ENCODE data around the gene PLEKHM2.

The PLEKHM2 gene

GRCh38 chr1:15762546-15762945, 78.4 kb downstream of the PLEKHM2 start:
- FAIRE-seq: no peak

DNA sequence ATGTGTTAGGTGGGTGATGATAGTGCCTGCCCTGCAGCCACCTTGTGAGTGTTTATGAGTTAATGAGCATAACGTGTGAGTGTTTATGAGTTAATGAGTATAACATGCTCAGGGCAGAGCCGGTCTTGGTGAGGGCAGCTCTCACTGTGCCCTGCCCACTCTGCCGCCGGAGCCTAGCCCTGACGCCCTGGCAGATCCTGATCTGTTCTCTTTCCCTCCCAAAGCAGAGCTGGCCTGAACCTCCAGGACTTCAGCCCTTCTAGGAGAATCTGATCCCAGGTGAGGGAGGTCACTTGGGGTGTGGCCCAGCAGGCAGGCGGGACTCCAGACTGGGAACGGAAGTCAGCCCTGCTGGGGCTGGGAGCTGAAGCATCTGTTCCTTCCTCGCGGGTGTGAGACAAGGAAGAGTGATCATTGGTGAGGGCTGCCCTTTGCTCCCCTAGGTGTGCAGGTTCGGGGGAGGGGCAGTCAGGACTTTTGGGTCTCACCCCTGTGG, 80.2 kb downstream of the PLEKHM2 start:
- FAIRE-seq: no peak

DNA sequence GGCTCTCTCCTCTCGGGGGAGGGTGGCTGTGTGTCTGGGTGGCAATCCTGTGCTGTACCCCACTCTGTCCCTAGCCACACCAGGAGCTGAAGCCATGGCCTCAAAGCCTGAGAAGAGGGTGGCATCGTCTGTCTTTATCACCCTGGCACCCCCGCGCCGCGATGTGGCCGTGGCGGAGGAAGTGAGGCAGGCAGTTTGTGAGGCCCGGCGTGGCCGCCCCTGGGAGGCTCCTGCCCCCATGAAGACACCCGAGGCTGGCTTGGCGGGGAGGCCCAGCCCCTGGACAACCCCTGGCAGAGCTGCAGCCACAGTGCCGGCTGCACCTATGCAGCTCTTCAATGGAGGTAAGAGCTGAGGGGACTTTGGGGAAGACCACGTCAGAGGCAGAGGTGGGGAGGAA, 80.8 kb downstream of the PLEKHM2 start:
- no peak for FAIRE-seq

DNA sequence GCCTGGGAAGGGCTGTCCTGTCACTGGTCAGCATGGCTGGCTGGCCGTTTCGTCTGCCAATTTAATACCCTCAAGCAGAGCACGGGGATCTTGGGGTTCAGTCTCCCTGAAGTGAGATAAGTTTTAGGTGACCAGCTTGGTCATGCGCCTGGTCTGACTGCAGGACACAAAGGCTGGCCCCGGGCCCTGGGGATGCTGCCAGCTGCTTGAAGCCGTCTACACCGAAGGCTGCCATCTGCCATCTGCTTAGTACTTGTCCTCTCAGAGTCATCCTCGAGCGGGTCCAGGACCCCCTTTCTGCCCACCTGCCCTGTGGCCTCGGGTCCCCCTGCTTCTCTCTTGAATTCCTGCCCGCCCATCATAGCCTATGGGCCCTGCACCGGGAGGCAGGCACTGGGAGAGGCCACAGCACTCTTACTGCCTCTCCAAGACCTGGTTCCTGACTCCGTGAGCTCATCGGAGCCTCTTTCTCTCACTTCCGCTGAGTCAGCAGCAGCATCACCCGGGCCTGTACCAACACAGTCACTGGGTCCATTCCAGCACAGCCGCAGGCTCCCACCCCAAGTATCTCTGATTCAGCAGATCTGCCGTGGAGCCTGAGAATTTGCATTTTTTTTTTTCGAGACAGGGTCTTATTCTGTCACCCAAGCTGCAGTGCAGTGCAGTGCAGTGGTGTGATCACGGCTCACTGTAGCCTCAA, 81.5 kb downstream of the PLEKHM2 start:
- no peak for FAIRE-seq

DNA sequence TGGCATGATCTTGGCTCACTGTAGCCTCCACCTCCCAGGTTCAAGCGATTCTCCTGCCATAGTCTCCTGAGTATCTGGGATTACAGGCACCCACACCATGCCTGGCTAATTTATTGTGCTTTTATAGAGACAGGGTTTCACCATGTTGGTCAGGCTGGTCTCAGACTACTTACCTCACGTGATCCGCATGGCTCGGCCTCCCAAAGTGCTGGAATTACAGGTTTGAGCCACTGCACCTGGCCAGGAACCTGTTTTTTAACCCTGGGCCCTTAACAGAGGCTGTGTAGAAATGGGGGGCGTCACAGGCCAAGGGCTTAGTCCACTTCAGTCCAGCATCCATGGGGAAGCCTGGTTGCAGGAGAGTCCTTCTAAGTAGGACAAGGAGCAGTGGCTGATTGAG, 83.8 kb downstream of the PLEKHM2 start:
- FAIRE-seq: no peak

DNA sequence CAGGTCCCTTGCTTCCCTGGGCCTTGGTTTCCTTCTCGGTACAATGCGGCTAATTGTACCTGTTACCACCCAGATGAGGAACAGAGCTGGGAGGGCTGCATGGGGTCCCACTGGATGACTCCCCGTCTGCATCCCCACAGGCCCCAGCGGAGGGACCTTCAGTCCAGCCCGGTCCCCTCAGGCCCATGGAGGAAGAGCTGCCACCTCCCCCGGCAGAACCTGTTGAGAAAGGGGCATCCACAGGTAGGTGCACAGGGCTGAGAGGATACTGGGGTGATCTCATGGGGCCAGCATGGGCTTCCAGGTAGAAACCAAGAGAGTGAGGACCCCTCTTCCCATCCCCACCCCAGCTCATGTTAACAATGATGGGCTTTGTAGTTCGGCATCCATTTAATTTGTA, 84.3 kb downstream of the PLEKHM2 start:
- no peak for FAIRE-seq

GRCh38 chr1:15770313-15770962, 86.3 kb downstream of the PLEKHM2 start:
- FAIRE-seq: no peak

GRCh38 chr1:15771836-15772515, 87.9 kb downstream of the PLEKHM2 start:
- no peak for FAIRE-seq

GRCh38 chr1:15775706-15776105, 91.6 kb downstream of the PLEKHM2 start:
- FAIRE-seq: no peak

DNA sequence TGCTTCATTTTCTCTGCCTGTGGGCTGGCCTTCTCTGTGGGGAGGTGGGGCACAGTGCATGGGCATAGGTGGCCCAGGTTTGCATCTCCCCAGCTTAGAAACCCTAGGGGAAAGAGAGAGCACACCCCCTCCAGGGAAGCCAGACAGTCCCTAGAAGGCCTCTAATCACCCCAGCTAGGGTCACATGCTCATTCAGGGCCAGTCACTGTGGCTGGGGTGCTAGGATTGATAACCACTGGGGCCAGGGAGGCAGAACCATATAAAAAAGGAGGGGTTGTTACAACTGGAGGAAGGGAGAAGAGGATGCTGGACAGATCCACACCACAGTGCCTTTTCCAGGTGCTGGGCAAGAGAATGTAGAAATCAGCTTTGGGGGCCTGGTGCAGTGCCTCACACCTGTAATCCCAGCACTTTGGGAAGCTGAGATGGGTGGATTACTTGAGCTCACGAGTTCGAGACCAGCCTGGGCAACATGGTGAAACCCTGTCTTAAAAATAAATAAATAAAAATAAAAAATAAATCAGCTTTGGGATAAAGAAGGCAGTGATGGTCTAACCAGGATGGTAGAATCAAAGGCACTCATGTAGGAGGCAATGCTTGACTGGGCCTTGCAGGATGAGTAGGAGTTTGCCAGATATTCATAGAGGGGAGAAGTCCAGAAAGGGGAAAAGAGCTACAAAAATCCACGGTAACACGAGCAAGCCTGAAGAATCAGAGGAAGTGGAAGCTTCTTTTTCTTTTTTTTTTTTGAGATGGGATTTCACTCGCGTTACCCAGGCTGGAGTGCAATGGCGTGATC, 94.0 kb downstream of the PLEKHM2 start:
- no peak for FAIRE-seq

Data from endometrium (tissue), 2 donors.